Gastrocnemius medialis (tissue), 4 donors: ENCODE measurements around the gene NCF1.

Experiments
- CTCF ChIP-seq, 5 experiments: fragments of 450-650 bp in 3 of 5; fragments of 200-600 bp in 2 of 5; sonication (generic) in 2 of 5; IDR thresholded peaks in 4 of 5; conservative IDR thresholded peaks in 1 of 5; 1 replicate in 4 of 5; 2 replicates in 1 of 5; pipeline ENCODE4 v1.5.1; 2016 to 2019; ENCODE audit warnings: antibody characterized with exemption in 5 of 5, mild to moderate bottlenecking in 3 of 5, moderate library complexity in 3 of 5
- POLR2A ChIP-seq, 2 donors: fragments of 450-650 bp; IDR thresholded peaks; one replicate each; pipeline ENCODE4 v1.6.1; 2017; ENCODE audit warnings: antibody characterized with exemption in 2 of 2, mild to moderate bottlenecking in 2 of 2, moderate library complexity in 2 of 2

GRCh38 chr7:74726309-74727101, 47.3 kb upstream of the NCF1 start:
- TF ChIP-seq CTCF (IDR thresholded peaks at IDR 0.05 in 4 of 5, conservative IDR thresholded peaks at IDR 0.05 in 1 of 5): no peak
- no peak for TF ChIP-seq POLR2A (IDR thresholded peaks at IDR 0.05)
